Measurements from ENCODE around the gene LMF2.

- TF ChIP-seq YY1 (IDR thresholded peaks at IDR 0.05; ENCODE audit: insufficient read depth, insufficient read length) (no peak), ZNF274 (IDR thresholded peaks at IDR 0.05; ENCODE audit: low read depth, low read length) (no peak), SUZ12 (IDR thresholded peaks at IDR 0.05; ENCODE audit: extremely low read depth, insufficient read depth, insufficient read length) (no peak)
Observed at GRCh38 chr22:50531962-50532674, 24.6 kb upstream of the LMF2 start.

Data from NT2/D1 (cell line).